HG02798 (cell line): ENCODE measurements around the gene RBM47.
"Not testable (repeated sequence)": the region's sequence is repeated elsewhere in the genome, so short reads cannot be mapped to it uniquely, and the experiment has no call there.

Experiments used
- ATAC-seq: cut with Tn5 transposase; IDR thresholded peaks from one replicate; pipeline ENCODE4 v1.9.1; 2021; ENCODE audit warnings: mild to moderate bottlenecking; ENCODE audit not compliant: unreplicated experiment, poor library complexity

Gene RBM47

GRCh38 chr4:40394236-40394635, 235.4 kb downstream of the RBM47 start:
- ATAC-seq, result no peak

GRCh38 chr4:40392241-40392640, 237.4 kb downstream of the RBM47 start:
- ATAC-seq, result not testable (repeated sequence)

- ATAC-seq, result no peak
These were observed 239.7 kb downstream of the RBM47 start for GRCh38 chr4:40389986-40390385.

- ATAC-seq, result no peak
These were observed 241.4 kb downstream of the RBM47 start for GRCh38 chr4:40388239-40388638.

- no peak for ATAC-seq
These were observed 249.0 kb downstream of the RBM47 start for GRCh38 chr4:40380647-40381046.

- no peak for ATAC-seq
These were observed 250.4 kb downstream of the RBM47 start for GRCh38 chr4:40379248-40379647.

- ATAC-seq, result no peak
These were observed 251.0 kb downstream of the RBM47 start for GRCh38 chr4:40378619-40379018.

GRCh38 chr4:40377512-40378365, 251.9 kb downstream of the RBM47 start:
- ATAC-seq, result no peak

- ATAC-seq, result no peak
These were observed 254.0 kb downstream of the RBM47 start for GRCh38 chr4:40375620-40376019.

- ATAC-seq, result no peak
These were observed 254.6 kb downstream of the RBM47 start for GRCh38 chr4:40375095-40375494.

- no peak for ATAC-seq
These were observed 256.0 kb downstream of the RBM47 start for GRCh38 chr4:40373636-40374035.
